Measurements from ENCODE around the gene LBX1.

LBX1 gene

GRCh38 chr10:101189461-101190401 lies 39.5 kb downstream of the LBX1 start:
- TF ChIP-seq CTCF (IDR thresholded peaks at IDR 0.05): no peak

- no peak for TF ChIP-seq CTCF (IDR thresholded peaks at IDR 0.05)
Measured at GRCh38 chr10:101188942-101189341, 40.3 kb downstream of the LBX1 start.

DNA sequence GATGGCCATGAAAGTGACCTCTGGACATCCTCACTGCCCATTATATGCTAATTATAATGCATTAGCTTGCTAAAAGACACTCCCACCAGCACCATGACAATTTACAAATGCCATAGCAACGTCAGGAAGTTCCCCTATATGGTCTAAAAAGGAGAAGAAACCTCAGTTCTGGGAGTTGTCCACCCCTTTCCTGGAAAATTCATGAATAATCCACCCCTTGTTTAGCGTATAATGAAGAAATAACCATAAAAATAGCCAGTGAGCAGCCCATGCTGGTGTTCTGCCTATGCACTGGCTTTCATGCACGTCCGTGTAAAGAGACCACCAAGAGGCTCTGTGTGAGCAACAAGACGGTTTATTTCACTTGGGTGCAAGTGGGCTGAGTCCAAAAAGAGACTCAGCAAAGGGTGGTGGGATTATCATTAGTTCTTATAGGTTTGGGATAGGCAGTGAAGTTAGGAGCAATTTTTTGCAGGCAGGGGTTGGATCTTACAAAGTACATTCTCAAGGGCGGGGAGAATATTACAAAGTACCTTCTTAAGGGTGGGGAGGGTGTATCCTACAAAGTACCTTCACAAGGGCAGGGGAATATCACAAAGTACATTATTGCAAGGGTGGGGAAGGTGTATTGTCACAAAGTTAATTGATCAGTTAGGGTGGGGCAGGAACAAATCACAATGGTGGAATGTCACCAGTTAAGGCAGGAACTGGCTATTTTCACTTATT lies 45.6 kb downstream of the LBX1 start:
- no peak for TF ChIP-seq CTCF (IDR thresholded peaks at IDR 0.05)

- no peak for TF ChIP-seq CTCF (IDR thresholded peaks at IDR 0.05)
Measured at GRCh38 chr10:101182936-101183335, 46.3 kb downstream of the LBX1 start.
